Measurements from ENCODE around the gene SLC47A2.
"Not testable (repeated sequence)": the region's sequence is repeated elsewhere in the genome, so short reads cannot be mapped to it uniquely, and the experiment has no call there.

The SLC47A2 gene

DNA sequence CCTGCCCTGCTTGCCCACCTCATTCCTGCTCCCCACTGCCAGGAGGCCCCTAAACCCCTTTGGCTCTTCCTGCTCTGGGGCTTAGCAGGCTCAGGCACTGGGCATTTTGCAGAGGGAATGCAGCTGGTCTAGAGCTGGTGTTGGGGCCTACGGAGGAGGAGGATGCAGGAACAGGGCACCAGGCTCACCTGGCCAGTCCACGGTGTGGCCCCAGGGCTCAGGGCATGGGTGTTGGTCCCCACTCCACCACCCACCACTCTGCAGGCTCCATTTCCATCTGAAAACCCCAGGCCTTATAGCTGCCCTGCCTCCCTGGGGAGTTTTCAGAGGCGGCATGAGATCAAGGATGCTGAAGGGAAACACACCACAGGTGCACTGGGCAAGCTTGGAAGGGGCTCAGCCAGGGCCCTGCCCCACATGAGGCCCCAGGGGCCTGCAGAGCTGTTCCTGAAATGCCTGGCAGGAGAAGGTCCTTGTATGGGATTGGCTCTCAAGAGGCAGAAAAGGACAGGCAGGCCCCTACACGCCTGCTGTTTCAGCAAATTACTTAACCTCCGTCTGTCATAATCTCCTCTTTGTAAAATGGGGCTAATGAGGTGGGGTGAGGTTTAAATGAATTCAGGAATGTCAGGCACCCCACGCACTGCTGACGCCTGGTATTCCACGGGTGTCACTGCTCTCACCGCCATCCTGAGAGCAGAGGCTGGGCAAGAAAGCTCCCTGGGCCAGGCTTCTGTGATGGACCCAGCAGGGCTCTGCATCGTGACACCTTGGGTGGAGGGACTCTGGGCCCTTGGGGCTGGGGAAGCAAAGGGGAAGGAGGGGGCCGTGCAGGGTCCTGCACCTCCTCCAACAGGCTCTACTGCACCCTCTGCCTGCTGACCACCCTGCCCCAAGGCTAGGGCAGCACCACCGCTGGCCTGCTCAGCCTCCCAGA is 9.3 kb downstream of the SLC47A2 start:
- no peak for DNase-seq

GRCh38 chr17:19705771-19706770 is 10.3 kb downstream of the SLC47A2 start:
- no peak for DNase-seq

DNA sequence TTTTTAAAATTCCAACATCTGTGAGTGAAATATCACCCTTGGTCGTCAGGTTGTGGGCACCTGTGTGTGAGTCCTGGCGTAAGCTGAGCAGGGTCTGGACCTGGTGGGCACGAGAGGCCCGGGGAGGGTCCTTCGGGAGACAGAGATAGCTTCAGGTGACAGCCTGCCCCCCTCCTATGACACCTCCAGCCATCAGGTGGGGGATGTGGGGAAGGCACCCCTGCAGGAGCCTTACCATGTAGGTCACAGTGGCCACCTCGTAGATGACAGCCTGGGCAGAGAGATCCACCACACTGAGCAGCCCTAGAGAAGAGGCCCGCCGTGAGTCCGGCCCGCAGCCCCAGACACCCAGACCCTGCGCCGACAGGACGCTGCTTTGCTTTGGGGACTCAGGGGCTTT is 11.2 kb downstream of the SLC47A2 start:
- DNase-seq = no peak

DNA sequence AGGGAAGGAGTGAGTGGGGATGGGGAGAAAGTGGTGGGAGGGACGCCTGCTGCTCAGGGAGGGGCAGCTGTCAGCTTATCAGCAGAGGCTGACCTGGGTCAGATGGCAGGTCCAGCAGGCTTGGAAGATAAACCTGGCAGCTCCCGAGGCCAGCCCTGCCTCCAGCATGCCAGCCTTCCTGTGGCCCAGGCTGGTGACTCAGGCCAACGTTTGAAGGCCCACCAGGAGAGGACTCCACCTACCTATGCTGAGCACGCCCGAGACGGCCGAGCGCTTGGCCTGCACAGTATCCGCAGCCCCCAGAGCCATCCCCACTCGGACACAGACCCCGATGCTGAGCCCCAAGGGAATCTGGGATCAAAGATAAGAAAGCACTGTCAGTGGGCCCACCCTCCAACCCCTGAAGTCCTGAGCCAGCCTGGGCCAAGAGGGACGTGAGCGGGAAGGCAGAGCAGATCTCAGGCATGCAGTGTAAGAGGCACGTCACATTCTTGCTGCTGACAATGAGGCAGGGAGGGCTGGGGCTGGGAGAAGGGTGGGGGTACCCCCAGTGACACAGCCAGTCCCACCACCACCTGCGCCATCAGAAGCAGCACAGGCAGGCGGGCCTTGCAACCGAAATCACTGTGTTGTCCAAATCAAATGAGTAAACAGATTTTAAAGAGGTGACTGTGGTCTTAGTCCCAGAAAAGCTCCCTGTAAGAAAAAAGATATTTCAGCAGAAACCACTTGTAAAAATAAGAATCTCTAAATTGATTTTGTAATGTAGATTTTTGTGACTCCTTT is 12.4 kb downstream of the SLC47A2 start:
- DNase-seq = no peak

DNA sequence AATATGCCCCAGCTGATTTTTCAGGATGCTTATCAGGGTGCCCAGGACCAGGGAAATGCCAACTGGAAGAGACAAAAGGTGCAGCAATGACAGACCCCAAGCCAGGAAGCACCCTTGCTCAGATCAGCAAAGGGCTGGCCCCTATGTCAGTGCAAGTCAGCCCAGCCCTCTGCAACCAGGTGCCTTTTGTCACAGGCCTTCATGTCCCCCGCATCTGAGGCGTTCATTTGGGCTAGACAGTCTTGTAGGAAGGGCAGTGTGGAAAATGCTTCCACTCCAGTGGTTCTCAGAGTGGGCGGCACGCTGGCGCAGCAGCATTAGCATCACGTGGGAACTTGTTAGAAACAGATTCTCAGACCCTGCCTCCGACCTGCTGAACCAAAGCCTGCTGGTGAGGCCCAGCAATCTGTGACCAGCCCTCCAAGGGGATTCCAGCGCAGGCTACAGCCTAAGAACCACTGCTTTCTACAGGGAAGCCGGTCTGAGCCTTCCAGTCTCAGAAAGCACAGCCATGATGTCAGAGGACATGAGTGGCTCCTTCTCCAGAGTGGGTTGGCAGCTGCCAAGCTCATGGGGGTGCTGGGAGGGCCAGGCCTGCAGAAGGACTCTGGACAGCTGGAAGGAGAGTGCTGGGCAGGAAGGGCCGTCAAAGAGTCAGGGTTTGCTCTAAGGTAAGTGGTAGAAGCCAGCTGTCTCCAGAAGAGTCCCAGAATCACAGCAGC is 13.1 kb downstream of the SLC47A2 start:
- DNase-seq = no peak

DNA sequence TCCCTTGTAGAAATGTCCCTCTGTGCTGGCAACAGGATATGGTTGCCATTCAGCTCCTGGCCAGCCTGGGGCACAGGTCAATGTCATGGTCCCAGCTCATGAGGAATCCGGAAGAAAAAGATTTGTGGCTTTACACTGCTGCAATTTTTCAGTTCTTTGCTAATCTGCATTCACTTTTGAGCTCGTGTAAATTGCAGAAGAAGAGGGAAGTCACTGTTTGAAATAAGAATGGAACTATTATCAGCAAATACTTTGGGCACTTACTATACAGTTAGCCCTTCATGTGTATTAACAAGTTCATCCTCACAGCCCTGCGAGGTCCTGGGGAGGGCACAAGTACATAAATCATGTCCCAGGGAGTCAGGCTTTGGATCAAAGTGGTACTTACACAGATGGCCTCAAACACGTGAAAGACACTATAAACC is 14.2 kb downstream of the SLC47A2 start:
- no peak for DNase-seq

DNA sequence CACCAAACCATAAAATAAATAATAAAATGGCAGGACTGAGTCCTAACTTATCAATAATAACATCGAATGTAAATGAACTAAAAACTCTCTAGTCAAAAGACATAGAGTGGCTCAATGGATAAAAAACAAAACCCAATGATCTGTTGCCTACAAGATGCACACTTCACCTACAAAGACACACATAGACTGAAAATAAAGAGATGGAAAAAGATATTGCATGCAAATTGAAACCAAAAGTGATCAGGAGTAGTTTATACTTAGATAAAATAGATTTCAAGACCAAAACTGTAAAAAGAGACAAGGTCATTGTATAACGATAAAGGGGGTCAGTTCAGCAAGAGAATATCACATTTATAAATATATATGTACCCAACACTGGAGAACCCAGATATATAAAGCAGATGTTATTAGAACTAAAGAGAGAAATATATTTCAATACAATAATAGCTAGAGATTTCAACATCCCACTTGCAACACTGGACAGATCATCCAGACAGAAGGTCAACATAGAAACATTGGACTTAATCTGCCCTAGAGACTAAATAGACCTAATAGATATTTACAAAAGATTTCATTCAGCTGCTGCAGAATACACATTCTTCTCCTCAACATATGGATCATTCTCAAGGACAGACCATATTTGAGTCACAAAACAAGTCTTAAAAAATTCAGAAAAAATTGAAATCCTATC is 29.8 kb downstream of the SLC47A2 start:
- DNase-seq = no peak

GRCh38 chr17:19684909-19685580 is 31.3 kb downstream of the SLC47A2 start:
- not testable (repeated sequence) for DNase-seq

DNA sequence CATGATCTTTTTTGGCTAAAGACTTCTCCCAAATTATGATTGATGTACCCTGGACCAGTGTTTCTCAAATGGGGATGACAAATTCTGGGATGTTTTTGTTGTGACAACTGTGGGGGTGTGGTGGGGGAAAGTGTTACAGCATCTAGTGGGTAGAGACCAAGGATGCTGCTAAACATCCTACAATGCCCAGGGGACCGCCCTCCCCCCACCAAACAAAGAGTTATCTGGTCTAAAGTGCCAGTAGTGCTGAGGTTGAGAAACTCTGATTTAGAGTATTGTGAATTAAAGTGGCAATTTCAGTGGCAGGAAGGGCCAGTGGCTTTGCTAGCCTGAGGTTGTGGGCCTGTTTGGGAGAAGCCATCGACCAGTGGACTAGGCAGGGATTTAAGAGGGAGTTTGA is 33.3 kb downstream of the SLC47A2 start:
- no peak for DNase-seq

DNA sequence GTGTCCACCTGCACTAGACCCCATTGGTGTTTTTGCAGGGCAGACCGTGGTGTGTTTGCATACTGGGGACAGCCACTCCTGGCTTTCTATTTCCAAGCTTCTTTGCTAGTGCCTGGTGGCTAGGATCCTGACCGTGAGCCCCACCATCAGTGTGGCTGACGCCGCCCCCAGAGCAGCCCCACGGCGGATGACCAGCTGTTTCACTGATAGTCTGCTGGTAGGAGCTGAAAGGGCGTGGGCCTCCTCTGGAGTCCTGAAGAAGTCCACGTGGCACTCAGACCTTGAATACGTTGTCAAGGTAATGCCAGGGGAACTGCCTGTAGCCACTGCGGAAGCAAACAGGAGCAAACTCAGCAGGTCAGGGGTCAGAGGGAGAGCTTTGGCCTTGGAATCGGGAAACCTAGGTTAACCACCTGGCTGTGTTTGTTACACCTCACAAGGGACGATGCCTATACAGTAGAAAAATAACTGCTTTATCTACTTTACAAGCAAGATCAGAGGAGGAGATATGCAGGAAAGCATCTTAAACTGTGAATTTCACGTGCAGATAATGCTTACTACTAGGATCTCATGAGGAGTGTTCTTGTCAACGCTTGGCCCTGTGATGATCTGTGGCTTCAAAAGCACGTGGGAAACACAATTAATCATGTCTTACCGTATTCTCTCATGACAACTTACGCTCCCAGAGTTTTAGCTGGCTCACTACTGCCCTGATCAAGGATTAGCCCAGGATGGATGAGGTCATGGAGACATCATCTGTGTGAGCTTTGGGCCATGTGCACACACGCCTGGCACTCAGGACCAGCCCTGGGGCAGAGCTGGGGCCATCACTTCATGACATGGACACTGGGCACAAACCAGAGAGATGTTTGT is 37.6 kb downstream of the SLC47A2 start:
- no peak for DNase-seq

- DNase-seq = no peak
These were observed 38.5 kb downstream of the SLC47A2 start for GRCh38 chr17:19677736-19678379.

GRCh38 chr17:19676896-19677295 is 39.5 kb downstream of the SLC47A2 start:
- DNase-seq = no peak

- no peak for DNase-seq
These were observed 42.8 kb downstream of the SLC47A2 start for GRCh38 chr17:19673623-19674022.

DNA sequence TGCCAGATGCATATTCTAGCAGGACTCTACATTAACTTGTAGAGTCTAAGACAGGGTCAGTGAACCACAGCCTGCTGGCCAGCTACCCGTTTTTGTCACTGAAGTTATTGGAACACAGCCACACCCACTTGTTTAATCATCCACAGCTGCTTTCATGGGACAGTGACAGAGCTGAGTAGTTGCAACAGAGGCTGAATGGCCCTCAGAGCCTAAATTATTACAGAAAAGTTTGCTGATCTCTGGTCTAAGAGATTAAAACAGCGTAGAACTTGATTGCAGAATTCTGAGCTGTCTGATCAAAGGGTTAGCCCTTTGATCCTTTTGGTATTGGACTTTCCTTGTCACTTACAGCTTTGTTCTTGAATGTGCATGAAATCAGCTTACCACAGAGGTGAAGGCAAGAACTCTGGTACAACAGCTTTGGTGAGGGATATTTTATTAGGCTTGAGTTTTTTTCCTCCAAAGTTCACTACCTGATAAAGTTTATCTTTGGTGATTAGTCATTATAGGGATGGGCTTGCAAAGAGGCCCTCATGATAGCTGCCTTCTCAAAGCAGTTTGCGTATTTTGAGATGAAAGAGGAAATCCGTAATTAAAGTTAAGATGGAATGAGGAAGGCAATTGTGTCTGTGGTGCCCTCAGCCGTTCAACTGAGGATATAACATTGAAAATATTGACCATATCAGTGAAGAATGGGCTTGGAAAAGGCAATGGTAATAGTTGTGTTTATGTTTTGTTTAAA is 44.2 kb downstream of the SLC47A2 start:
- DNase-seq = no peak

DNA sequence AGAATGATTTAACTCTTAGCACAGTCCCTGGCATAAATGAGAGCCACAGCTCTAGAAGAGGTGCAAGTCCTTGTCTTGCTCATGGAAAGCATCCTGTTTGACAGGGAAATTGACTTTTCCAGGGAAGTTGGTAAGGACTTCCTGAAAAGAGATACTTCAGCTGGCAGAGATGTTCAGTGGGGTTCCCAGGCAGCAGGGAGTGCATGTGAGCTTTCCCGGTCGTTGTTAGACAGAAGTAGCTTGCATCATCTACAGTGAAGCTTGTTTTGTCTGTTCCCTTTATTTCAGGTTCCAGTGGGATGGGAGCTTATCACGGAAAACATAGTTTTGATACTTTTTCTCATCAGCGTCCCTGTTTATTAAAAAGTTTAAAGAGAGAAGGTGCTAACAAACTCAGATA is 45.0 kb downstream of the SLC47A2 start:
- no peak for DNase-seq

DNA sequence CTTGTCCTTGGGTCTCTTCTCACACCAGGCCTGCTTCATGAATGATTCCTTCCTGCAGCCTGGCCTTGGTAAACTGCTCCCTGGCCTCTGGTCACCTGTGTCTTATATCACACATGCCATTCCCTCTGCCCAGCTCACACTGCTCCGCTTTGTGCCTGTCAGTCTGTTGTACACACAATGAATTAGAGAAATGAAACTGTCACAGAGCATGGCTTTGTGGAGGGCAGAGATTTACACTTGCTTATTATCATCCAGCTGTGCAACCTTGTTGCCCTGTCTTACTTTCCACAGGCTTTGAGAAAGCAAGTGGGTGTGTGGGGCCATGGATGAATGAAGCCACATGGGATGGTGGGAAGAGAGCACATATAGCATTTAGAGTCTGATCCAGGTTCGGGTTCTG is 45.5 kb downstream of the SLC47A2 start:
- DNase-seq = no peak

DNA sequence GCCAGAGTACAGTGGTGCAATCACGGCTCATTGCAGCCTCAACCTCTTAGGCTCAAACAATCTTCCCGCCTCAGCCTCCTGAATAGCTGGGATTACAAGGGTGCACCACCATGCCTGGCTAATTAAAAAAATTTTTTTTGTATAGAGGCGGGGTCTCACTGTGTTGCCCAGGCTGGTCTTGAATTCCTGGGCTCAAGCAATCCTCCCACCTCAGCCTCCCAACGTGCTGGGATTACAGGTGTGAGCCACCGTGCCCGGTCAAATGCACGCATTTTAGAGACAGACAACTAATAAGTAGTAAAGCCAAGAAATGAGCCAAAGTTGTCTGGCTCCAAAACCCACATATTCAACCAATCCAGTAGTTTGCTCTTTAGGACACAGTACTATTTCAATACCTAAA is 46.7 kb downstream of the SLC47A2 start:
- not testable (repeated sequence) for DNase-seq

DNA sequence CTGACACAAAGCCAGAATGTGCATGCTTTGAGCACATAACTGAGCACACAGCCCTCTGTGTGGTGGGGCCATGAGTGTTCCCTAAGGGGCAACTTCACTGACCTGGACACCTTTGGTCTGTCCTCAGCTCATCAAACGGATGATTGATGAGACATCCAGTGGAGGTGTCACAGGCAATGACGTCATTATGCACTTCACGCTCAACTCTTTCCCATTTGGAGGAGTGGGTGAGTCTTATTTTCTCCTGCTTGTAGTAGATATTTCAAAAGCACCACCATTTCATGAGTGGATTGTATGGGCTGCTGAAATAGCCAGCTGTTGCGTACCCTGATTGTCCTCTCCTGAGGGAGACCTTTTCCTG is 51.6 kb downstream of the SLC47A2 start:
- no peak for DNase-seq

All from NK-92 treated with Interleukin-12 subunit alpha and Interleukin-12 subunit beta, amount 100 ng/mL, for 24 hours (cell line).